Measurements from ENCODE around the gene FBXL20.
A peak's percentile ranks its signal among the peaks of the same experiment; 100 is the strongest.

FBXL20 gene

GRCh38 chr17:39244016-39244599 is 157.3 kb downstream of the FBXL20 start:
- H3K27me3 ChIP-seq (ENCODE audit: control insufficient read depth, insufficient read depth, low read length) = no peaks in the 10 kb centered on the region
- H3K9me3 ChIP-seq (ENCODE audit: control insufficient read depth, low read depth, low read length) = no peaks in the 10 kb centered on the region
- no peak overlapping the region for H3K4me3 ChIP-seq (ENCODE audit: low read length)
- no peak overlapping the region for H3K9ac ChIP-seq (ENCODE audit: low read length)
- no peaks in the 10 kb centered on the region for H3K36me3 ChIP-seq (ENCODE audit: control insufficient read depth, low read depth, low read length)
- no peak overlapping the region for H3K27ac ChIP-seq (ENCODE audit: low read length)
- H3K4me1 ChIP-seq (ENCODE audit: control insufficient read depth, low read depth, low read length) = peaks cover 4% of the 10 kb centered on the region

- Histone ChIP-seq H3K4me1 (ENCODE audit: control insufficient read depth, low read depth, low read length) (peaks cover 4% of the 10 kb centered on the region), H3K36me3 (ENCODE audit: control insufficient read depth, low read depth, low read length) (no peaks in the 10 kb centered on the region), H3K9ac (ENCODE audit: low read length) (no peak overlapping the region), H3K27me3 (ENCODE audit: control insufficient read depth, insufficient read depth, low read length) (no peaks in the 10 kb centered on the region), H3K4me3 (ENCODE audit: low read length) (no peak overlapping the region), H3K9me3 (ENCODE audit: control insufficient read depth, low read depth, low read length) (no peaks in the 10 kb centered on the region), H3K27ac (ENCODE audit: low read length) (no peak overlapping the region)
Measured at GRCh38 chr17:39243155-39243554, 158.3 kb downstream of the FBXL20 start.

DNA sequence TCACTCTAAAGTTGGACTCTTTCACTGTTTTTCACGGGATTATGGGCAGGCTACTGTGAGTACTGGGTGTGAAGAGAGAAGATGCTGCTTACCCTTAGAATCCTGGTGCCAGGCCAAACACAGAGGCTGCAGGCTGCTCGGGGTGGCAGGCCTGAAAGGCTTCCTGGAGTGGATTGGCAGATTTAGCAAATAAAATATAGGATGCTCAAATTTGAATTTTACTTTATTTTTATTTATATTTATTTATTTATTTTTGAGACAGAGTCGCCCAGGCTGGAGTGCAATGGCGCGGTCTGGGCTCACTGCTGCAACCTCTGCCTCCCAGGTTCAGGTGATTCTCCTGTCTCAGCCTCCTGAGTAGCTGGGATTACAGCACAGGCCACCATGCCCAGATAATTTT is 160.8 kb downstream of the FBXL20 start:
- Histone ChIP-seq H3K4me1 (ENCODE audit: control insufficient read depth, low read depth, low read length) (peaks cover 4% of the 10 kb centered on the region), H3K36me3 (ENCODE audit: control insufficient read depth, low read depth, low read length) (no peaks in the 10 kb centered on the region), H3K9me3 (ENCODE audit: control insufficient read depth, low read depth, low read length) (no peaks in the 10 kb centered on the region), H3K27ac (ENCODE audit: low read length) (no peak overlapping the region), H3K4me3 (ENCODE audit: low read length) (no peak overlapping the region), H3K27me3 (ENCODE audit: control insufficient read depth, insufficient read depth, low read length) (no peaks in the 10 kb centered on the region), H3K9ac (ENCODE audit: low read length) (no peak overlapping the region)

DNA sequence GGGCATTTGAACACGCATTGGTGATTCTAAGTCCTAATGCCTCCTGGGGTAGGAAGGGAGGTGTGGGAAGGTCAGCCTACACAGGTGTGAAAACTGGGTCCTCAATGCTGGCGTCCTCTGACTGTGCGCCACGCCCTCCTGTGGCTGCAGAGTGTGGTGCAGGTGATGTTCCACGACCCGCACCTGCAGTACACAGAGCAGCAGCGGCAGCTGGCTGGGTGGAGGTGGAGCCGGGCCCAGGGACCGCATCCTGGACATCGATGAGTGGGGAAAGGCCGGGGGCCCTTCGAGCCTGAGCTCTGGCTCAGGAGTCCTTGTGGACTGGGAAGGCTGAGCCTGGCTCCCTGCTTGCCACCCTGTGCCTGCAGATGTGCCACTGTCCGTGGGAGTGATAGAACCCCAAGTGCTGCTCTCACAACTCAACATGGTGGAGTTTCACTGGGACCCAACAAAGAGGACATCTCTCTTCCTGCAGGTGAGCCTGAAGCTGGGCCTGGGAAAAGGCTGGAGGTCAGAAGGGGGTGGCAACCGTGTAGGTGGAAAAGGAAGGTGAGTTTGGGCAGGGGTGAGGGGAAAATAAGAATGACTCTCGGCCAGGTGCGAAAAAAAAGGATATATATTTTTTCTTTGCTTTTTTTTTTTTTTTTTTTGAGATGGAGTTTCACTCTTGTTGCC is 161.6 kb downstream of the FBXL20 start:
- Histone ChIP-seq H3K27me3 (ENCODE audit: control insufficient read depth, insufficient read depth, low read length) (no peaks in the 10 kb centered on the region), H3K4me3 (ENCODE audit: low read length) (no peak overlapping the region), H3K27ac (ENCODE audit: low read length) (no peak overlapping the region), H3K4me1 (ENCODE audit: control insufficient read depth, low read depth, low read length) (peaks cover 4% of the 10 kb centered on the region), H3K9ac (ENCODE audit: low read length) (no peak overlapping the region), H3K9me3 (ENCODE audit: control insufficient read depth, low read depth, low read length) (no peaks in the 10 kb centered on the region), H3K36me3 (ENCODE audit: control insufficient read depth, low read depth, low read length) (no peaks in the 10 kb centered on the region)

DNA sequence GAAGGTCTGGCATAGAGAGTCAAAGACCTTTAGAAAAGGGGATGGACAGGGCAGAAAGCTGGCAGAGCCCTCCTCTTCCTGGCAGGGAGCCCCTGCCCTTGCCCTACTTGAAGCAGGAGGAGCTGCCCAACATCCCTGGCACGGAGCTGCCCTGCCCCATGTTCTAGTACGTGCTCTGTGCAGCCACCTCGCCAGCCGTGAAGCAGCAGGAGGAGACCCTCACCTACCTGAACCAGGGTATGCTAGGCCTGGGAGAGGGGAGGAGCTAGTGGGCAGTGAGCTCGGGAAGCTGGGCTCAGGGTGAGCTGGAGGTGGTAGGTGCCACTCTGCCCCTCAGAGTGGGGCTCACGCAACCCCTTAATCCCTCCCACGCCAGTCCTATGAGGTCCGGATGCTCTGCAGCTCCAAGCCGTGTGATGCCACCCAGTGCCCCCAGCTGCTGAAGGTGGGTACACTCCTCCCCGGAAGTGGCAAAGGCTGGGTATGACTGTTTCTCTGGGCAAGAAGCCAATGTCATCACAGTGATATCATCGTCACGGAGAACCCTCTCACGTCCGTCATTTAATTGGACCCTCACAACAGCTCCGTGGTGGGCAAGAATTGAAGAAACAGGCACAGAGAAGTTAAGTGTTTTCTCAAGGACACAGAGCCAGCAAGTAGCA is 163.0 kb downstream of the FBXL20 start:
- Histone ChIP-seq H3K27me3 (ENCODE audit: control insufficient read depth, insufficient read depth, low read length) (no peaks in the 10 kb centered on the region), H3K36me3 (ENCODE audit: control insufficient read depth, low read depth, low read length) (no peaks in the 10 kb centered on the region), H3K9me3 (ENCODE audit: control insufficient read depth, low read depth, low read length) (no peaks in the 10 kb centered on the region), H3K4me1 (ENCODE audit: control insufficient read depth, low read depth, low read length) (no peaks in the 10 kb centered on the region), H3K27ac (ENCODE audit: low read length) (no peak overlapping the region), H3K4me3 (ENCODE audit: low read length) (no peak overlapping the region), H3K9ac (ENCODE audit: low read length) (no peak overlapping the region)

GRCh38 chr17:39237586-39237985 is 163.8 kb downstream of the FBXL20 start:
- Histone ChIP-seq H3K9me3 (ENCODE audit: control insufficient read depth, low read depth, low read length) (no peaks in the 10 kb centered on the region), H3K4me1 (ENCODE audit: control insufficient read depth, low read depth, low read length) (no peaks in the 10 kb centered on the region), H3K36me3 (ENCODE audit: control insufficient read depth, low read depth, low read length) (no peaks in the 10 kb centered on the region), H3K9ac (ENCODE audit: low read length) (no peak overlapping the region), H3K4me3 (ENCODE audit: low read length) (no peak overlapping the region), H3K27ac (ENCODE audit: low read length) (no peak overlapping the region), H3K27me3 (ENCODE audit: control insufficient read depth, insufficient read depth, low read length) (no peaks in the 10 kb centered on the region)

DNA sequence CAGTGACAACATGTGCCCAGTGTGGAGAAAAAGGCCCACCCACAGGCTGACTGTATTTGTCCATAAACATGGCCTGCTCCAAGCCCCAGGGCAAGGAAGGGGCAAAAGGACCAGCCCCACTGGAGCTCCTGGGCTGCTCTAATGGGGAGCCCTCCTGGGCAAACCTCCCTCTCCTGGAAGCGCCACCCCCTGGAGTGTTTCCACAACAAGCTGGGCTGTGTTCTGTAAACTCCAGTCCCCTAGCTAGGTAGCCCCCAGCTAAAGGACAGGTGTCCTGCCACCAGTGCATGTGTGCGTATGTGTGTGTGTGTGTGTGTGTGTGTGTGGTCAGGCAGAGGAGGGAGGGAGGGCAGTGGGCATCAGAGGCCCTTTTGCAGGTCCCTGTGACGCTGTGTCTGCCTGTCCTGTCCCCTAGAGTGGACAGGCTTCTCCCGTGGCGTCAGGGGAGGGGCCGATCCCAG is 164.4 kb downstream of the FBXL20 start:
- no peaks in the 10 kb centered on the region for H3K4me1 ChIP-seq (ENCODE audit: control insufficient read depth, low read depth, low read length)
- H3K36me3 ChIP-seq (ENCODE audit: control insufficient read depth, low read depth, low read length) = no peaks in the 10 kb centered on the region
- H3K4me3 ChIP-seq (ENCODE audit: low read length) = no peak overlapping the region
- H3K27me3 ChIP-seq (ENCODE audit: control insufficient read depth, insufficient read depth, low read length) = no peaks in the 10 kb centered on the region
- no peak overlapping the region for H3K9ac ChIP-seq (ENCODE audit: low read length)
- no peaks in the 10 kb centered on the region for H3K9me3 ChIP-seq (ENCODE audit: control insufficient read depth, low read depth, low read length)
- no peak overlapping the region for H3K27ac ChIP-seq (ENCODE audit: low read length)

DNA sequence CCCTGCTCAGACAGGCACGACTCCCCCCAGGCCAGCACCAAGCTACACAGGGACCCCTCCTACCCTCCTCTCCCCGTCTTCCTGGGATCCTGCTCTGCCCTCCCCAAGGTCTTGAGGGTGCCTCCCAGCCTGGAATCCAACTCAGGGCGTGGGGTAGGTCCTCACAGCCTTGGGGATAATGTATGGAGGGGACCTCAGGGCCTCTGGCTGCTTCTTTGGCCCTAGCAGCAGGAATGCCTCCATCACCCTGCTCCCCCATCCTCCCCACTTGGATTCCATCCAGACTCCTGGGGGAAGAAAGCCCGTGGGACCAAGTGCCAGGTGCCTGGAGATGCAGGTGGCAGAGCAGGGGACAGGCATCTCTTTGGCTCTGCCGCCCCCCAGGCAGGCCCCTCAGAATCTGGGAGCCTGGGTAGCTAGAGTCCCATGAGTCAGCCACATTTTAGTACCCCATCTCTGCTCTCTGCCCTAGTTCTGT is 164.9 kb downstream of the FBXL20 start:
- Histone ChIP-seq H3K4me3 (ENCODE audit: low read length) (no peak overlapping the region), H3K9me3 (ENCODE audit: control insufficient read depth, low read depth, low read length) (no peaks in the 10 kb centered on the region), H3K4me1 (ENCODE audit: control insufficient read depth, low read depth, low read length) (peaks cover 5% of the 10 kb centered on the region), H3K9ac (ENCODE audit: low read length) (no peak overlapping the region), H3K36me3 (ENCODE audit: control insufficient read depth, low read depth, low read length) (no peaks in the 10 kb centered on the region), H3K27me3 (ENCODE audit: control insufficient read depth, insufficient read depth, low read length) (no peaks in the 10 kb centered on the region), H3K27ac (ENCODE audit: low read length) (no peak overlapping the region)

DNA sequence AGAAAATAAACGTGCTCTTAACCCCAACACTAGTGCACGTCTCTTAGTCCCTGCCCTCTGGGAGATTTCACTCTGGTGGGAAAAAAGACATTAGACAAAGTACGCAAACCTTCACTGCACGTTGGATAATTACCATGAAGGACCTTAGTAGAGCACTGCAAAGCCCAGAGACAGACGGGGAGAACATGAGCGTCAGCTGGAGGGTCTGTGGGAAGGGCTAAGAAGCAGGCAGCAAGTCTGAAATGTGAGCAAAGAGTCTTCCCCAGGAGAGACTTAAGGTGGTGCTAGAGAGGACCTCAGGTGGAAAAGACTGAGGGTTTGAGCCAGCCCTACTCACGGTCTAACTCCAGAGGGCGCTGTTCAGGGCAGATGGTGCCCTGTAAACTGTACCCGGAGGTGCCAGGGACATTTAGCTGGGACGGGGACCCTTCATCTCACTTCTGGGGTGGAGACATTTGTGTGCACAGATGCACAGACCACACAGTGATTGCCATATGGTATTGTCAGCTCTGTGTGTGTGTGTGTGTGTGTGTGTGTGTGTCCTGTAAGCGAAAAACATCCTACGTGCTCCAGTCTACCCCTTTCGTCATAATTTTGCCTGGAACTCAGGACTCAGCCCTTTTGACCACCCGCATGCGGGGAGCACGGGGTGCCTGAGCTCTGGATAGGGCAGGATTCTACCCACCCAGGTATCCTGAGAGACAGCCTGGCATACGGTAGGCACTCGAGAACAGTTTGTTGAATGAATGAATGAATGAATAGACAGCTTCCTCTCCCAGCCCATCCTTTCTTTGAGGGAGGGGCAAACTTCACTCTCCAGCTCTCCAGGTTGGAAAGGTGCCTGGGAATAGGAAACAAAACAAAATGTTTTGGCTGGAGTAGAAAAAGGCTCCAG is 165.6 kb downstream of the FBXL20 start:
- Histone ChIP-seq H3K27me3 (ENCODE audit: control insufficient read depth, insufficient read depth, low read length) (no peaks in the 10 kb centered on the region), H3K9me3 (ENCODE audit: control insufficient read depth, low read depth, low read length) (no peaks in the 10 kb centered on the region), H3K4me3 (ENCODE audit: low read length) (no peak overlapping the region), H3K4me1 (ENCODE audit: control insufficient read depth, low read depth, low read length) (peaks cover 8% of the 10 kb centered on the region), H3K27ac (ENCODE audit: low read length) (no peak overlapping the region), H3K36me3 (ENCODE audit: control insufficient read depth, low read depth, low read length) (no peaks in the 10 kb centered on the region), H3K9ac (ENCODE audit: low read length) (no peak overlapping the region)

DNA sequence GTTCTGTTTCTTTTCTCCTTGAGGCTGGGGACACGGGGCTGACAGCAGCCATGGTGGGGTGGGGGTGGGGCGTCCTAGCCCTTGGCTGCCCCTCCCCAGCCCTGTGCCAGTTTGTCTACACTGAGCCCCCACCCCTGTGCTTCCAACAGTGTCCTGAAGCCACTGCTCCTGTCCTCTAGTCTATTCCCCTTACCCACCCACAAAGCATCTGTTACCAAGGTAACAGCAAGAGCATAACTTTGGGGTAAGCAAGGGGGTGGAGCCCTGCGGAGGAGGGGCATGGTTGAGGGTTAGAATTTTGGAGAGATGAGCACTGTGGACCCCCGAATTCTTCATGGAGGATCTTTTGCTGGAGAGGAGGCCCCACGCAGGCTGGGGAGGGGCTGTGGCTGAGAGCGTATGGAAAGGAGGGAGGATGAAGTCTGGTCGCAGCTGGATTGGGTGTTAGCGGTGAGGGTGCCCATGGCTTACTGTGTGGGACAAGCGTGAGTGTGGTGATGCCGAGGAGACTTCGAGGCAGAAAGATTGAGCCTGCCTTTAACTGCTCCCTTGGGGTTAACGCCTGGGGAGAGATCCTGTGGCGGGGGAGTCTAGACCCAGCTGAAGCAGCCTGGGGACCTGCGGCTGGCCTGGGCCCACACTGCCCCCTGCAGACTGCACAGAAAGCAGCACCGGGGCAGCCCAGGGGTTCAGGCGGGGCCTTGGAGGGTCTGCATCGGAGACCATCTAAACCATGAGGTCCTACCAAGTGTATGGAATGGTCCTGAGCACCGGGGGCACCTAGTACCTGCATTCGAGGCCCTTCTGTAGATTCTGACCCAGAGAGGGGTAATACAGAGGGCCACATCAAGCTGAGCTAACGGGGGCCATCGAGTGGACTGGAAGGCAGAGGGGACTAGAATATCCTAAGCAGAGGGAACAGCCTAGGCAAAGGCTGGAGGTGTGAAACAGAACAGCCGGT is 169.6 kb downstream of the FBXL20 start:
- H3K4me3 ChIP-seq (ENCODE audit: low read length) = peak overlapping the region; percentile 39

More for the DNA sequence above, 169.6 kb downstream of the FBXL20 start:
- no peak overlapping the region for H3K27ac ChIP-seq (ENCODE audit: low read length)
- no peaks in the 10 kb centered on the region for H3K27me3 ChIP-seq (ENCODE audit: control insufficient read depth, insufficient read depth, low read length)
- H3K9ac ChIP-seq (ENCODE audit: low read length) = no peak overlapping the region
- H3K4me1 ChIP-seq (ENCODE audit: control insufficient read depth, low read depth, low read length) = peaks cover 8% of the 10 kb centered on the region
- no peaks in the 10 kb centered on the region for H3K9me3 ChIP-seq (ENCODE audit: control insufficient read depth, low read depth, low read length)
- no peaks in the 10 kb centered on the region for H3K36me3 ChIP-seq (ENCODE audit: control insufficient read depth, low read depth, low read length)

All from iPS-18a (cell line).